Keratinocyte (primary cell): ENCODE results near the gene OR6J1. TPM values are rescaled to one million over a fixed set of nuclear protein-coding genes. Genes with fewer than 3 reads are reported as not detected.

Experiments
- DNase-seq: peaks from one replicate; pipeline ENCODE4 v3.0.0-alpha.2; 2011; ENCODE audit warnings: low read depth, missing footprints, low spot score
- FAIRE-seq: peaks from 2 replicates; lab custom pipeline; 2011; peaks lifted over from hg19 to GRCh38; lab: Jason Lieb, UNC
- H2AFZ ChIP-seq: 2 replicates; pipeline ENCODE4 v1.6.0; 2012; ENCODE audit warnings: low read length, control low read depth, inconsistent platforms; ENCODE audit not compliant: control insufficient read depth
- H3K27ac ChIP-seq: 2 replicates; pipeline ENCODE4 v1.5.1; 2011; ENCODE audit warnings: low read length; ENCODE audit not compliant: control insufficient read depth, insufficient read depth
- H3K27me3 ChIP-seq: 3 replicates; pipeline ENCODE4 v1.6.0; 2011; ENCODE audit warnings: low read length; ENCODE audit not compliant: control insufficient read depth, insufficient read depth; ENCODE audit errors: extremely low read depth
- H3K36me3 ChIP-seq, 2 experiments: 2 replicates in 1 of 2; 3 replicates in 1 of 2; pipeline ENCODE4 v1.5.1; 2011; ENCODE audit warnings: low read length in 2 of 2, mild to moderate bottlenecking in 1 of 2; ENCODE audit not compliant: control insufficient read depth in 2 of 2, insufficient read depth in 2 of 2; ENCODE audit errors: extremely low read depth in 1 of 2
- H3K4me1 ChIP-seq: 3 replicates; pipeline ENCODE4 v1.5.1; 2011; ENCODE audit warnings: low read length; ENCODE audit not compliant: control insufficient read depth, insufficient read depth; ENCODE audit errors: extremely low read depth
- H3K4me2 ChIP-seq: 3 replicates; pipeline ENCODE4 v1.6.0; 2011; ENCODE audit warnings: low read depth, low read length; ENCODE audit not compliant: control insufficient read depth, insufficient read depth; ENCODE audit errors: extremely low read depth
- H3K4me3 ChIP-seq, 3 experiments: fragments of 200-600 bp in 1 of 3; sonication (generic) in 1 of 3; 2 replicates in 2 of 3; 3 replicates in 1 of 3; pipeline ENCODE4 v1.5.1; 2011 to 2016; ENCODE audit warnings: low read length in 3 of 3, mild to moderate bottlenecking in 3 of 3, control low read depth in 2 of 3, inconsistent platforms in 1 of 3, low read depth in 1 of 3, mixed read lengths in 1 of 3, mixed run types in 1 of 3, moderate library complexity in 1 of 3; ENCODE audit not compliant: control insufficient read depth in 2 of 3, insufficient read depth in 2 of 3; ENCODE audit errors: extremely low read depth in 1 of 3
- H3K79me2 ChIP-seq: 2 replicates; pipeline ENCODE4 v1.6.0; 2012; ENCODE audit warnings: low read length; ENCODE audit not compliant: control insufficient read depth, insufficient read depth
- H3K9ac ChIP-seq: 3 replicates; pipeline ENCODE4 v1.6.0; 2011; ENCODE audit warnings: low read length; ENCODE audit not compliant: control insufficient read depth, insufficient read depth; ENCODE audit errors: extremely low read depth
- H3K9me1 ChIP-seq: 3 replicates; pipeline ENCODE4 v1.6.0; 2011; ENCODE audit warnings: low read length; ENCODE audit not compliant: control insufficient read depth, insufficient read depth; ENCODE audit errors: extremely low read depth
- H3K9me3 ChIP-seq: 2 replicates; pipeline ENCODE4 v1.5.1; 2012; ENCODE audit warnings: low read depth, low read length; ENCODE audit not compliant: control insufficient read depth
- H4K20me1 ChIP-seq: 3 replicates; pipeline ENCODE4 v1.6.0; 2011; ENCODE audit warnings: low read length; ENCODE audit not compliant: control insufficient read depth, insufficient read depth; ENCODE audit errors: extremely low read depth
- EZH2 ChIP-seq: IDR thresholded peaks from one replicate; pipeline ENCODE4 v1.6.1; 2012; ENCODE audit warnings: inconsistent platforms, mild to moderate bottlenecking, low read length, moderate library complexity
- dilution Hi-C: fragments of 300-500 bp; cut with MboI; formaldehyde crosslinking; loops from one replicate; pipeline ENCODE4 v1.7.0; 2020; ENCODE audit warnings: low sequenced_read_pairs; ENCODE audit not compliant: extremely low pct_ligation_motif_present
- polyA plus RNA-seq, 5 experiments: library from polyadenylated mRNA; depleted of rRNA in 3 of 5; stranded (reverse) in 3 of 5; stranded (forward) in 1 of 5; unstranded in 1 of 5; fragments of >200 nt; gene quantifications; 1 replicate in 1 of 5; 2 replicates in 3 of 5; 3 replicates in 1 of 5; pipeline versions ENCODE4 v1.2.1 to v1.2.3, GENCODE V29; 2011 to 2012; ENCODE audit warnings: missing spikeins in 2 of 5, low read depth in 1 of 5, low replicate concordance in 1 of 5
- TF ChIP-seq, protein P1 (sequence below), 3 experiments: IDR thresholded peaks in 1 of 3; conservative IDR thresholded peaks in 1 of 3; optimal IDR thresholded peaks in 1 of 3; 2 replicates in 2 of 3; 3 replicates in 1 of 3; pipeline versions ENCODE3 to v1.5.1; 2011; ENCODE audit warnings: low read length in 3 of 3, mild to moderate bottlenecking in 3 of 3, moderate library complexity in 2 of 3, control low read depth in 1 of 3, inconsistent platforms in 1 of 3; ENCODE audit not compliant: insufficient read depth in 2 of 3; ENCODE audit errors: extremely low read depth in 1 of 3

Gene OR6J1
- polyA plus RNA-seq, 1 donor (not counting 4 experiments of a cell fraction or from before 2014, with no cell fraction given) = not detected

DNA sequence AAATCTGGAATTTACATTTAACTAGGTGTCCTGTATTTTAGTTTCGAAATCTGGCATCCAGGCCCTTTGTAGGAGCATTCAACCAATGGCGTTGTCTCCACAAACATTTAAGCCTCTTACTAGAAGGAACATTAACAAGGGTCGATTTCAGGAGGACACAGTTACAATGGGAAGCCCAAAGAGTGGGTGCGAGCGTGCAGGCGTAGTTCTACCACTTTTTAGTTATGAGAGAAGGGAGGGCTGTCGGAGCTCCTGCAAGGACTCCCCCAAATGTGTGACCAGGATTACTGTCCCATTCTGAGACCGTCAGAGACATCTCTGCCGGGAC is 46.4 kb downstream of the OR6J1 start:
- TF ChIP-seq EZH2 = no peak
- TF ChIP-seq, protein P1, sequence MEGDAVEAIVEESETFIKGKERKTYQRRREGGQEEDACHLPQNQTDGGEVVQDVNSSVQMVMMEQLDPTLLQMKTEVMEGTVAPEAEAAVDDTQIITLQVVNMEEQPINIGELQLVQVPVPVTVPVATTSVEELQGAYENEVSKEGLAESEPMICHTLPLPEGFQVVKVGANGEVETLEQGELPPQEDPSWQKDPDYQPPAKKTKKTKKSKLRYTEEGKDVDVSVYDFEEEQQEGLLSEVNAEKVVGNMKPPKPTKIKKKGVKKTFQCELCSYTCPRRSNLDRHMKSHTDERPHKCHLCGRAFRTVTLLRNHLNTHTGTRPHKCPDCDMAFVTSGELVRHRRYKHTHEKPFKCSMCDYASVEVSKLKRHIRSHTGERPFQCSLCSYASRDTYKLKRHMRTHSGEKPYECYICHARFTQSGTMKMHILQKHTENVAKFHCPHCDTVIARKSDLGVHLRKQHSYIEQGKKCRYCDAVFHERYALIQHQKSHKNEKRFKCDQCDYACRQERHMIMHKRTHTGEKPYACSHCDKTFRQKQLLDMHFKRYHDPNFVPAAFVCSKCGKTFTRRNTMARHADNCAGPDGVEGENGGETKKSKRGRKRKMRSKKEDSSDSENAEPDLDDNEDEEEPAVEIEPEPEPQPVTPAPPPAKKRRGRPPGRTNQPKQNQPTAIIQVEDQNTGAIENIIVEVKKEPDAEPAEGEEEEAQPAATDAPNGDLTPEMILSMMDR (optimal IDR thresholded peaks at IDR 0.05 in 1 of 3, IDR thresholded peaks at IDR 0.05 in 1 of 3, conservative IDR thresholded peaks at IDR 0.05 in 1 of 3; ENCODE audit: extremely low read depth in 1 of 3, insufficient read depth in 2 of 3, low read length in 3 of 3) = no peak
- H3K9me1 ChIP-seq = no peaks in the 10 kb centered on the region
- no peaks in the 10 kb centered on the region for H3K9me3 ChIP-seq
- H3K4me1 ChIP-seq = peaks cover 21% of the 10 kb centered on the region
- peak overlapping the region; percentile 77 to 88 (median 77) for H3K4me3 ChIP-seq
- no peaks in the 10 kb centered on the region for H4K20me1 ChIP-seq
- peaks cover 8% of the 10 kb centered on the region for H3K79me2 ChIP-seq
- DNase-seq (no peak), FAIRE-seq (no peak)
- H3K27me3 ChIP-seq = no peaks in the 10 kb centered on the region
- peak overlapping the region; percentile 91 for H3K9ac ChIP-seq
- H3K27ac ChIP-seq = peak overlapping the region; percentile 89
- H2AFZ ChIP-seq = peak overlapping the region; percentile 89
- peak overlapping the region; percentile 96 for H3K4me2 ChIP-seq
- peaks cover 0 to 7% of the 10 kb centered on the region in 2 experiments for H3K36me3 ChIP-seq
- dilution Hi-C loops = no loop called here

DNA sequence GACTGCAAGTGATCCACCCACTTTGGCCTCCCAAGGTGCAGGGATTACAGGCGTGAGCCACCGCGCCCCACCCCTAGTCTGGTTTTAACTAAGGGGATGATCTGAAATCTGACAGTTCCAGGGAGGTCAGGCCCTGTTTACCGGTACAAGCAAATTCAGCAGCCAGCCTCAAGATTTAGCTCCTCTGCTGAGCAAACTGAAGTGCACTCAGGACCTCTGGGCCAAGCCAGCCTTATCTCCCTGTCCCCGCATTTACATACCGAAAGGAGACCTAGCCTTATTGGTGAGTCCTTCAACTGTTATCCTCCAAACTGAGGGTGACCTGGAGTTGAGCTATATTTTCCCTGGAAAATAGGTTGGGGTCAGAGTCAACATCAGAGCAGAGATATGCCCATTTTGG is 46.9 kb downstream of the OR6J1 start:
- no peak for DNase-seq
- no peak overlapping the region for H3K27ac ChIP-seq
- peaks cover 16% of the 10 kb centered on the region for H3K4me1 ChIP-seq
- H3K9ac ChIP-seq = no peak overlapping the region
- dilution Hi-C loops = no loop called here
- H3K9me3 ChIP-seq = no peaks in the 10 kb centered on the region
- H3K4me3 ChIP-seq = no peak overlapping the region
- no peaks in the 10 kb centered on the region for H3K9me1 ChIP-seq
- no peaks in the 10 kb centered on the region for H4K20me1 ChIP-seq
- TF ChIP-seq EZH2 = no peak
- TF ChIP-seq, protein P1 (optimal IDR thresholded peaks at IDR 0.05 in 1 of 3, IDR thresholded peaks at IDR 0.05 in 1 of 3, conservative IDR thresholded peaks at IDR 0.05 in 1 of 3; ENCODE audit: extremely low read depth in 1 of 3, insufficient read depth in 2 of 3, low read length in 3 of 3) = no peak
- peaks cover 0 to 5% of the 10 kb centered on the region in 2 experiments for H3K36me3 ChIP-seq
- no peak overlapping the region for H2AFZ ChIP-seq
- H3K27me3 ChIP-seq = no peaks in the 10 kb centered on the region
- peaks cover 8% of the 10 kb centered on the region for H3K79me2 ChIP-seq
- FAIRE-seq = no peak
- no peak overlapping the region for H3K4me2 ChIP-seq
